Stimulated activated CD4-positive, alpha-beta T cell treated with anti-CD3 and anti-CD28 coated beads, Interleukin-2, amount 100 ng/mL, for 24 hours (primary cell): ENCODE results near the gene DUS3L.
"Not testable (repeated sequence)": the region's sequence is repeated elsewhere in the genome, so short reads cannot be mapped to it uniquely, and the experiment has no call there.

Experiments used
- DNase-seq, 2 donors: peaks; one replicate each; pipeline ENCODE4 v3.0.0-alpha.2; 2020

The DUS3L gene

GRCh38 chr19:5799247-5800241 lies 8.6 kb upstream of the DUS3L start:
- no peak for DNase-seq

GRCh38 chr19:5798244-5798643 lies 7.3 kb upstream of the DUS3L start:
- no peak for DNase-seq

- no peak for DNase-seq
Measured at GRCh38 chr19:5795382-5795919, 4.5 kb upstream of the DUS3L start.

- DNase-seq = no peak
Measured at GRCh38 chr19:5793188-5793587, 2.2 kb upstream of the DUS3L start.

- no peak for DNase-seq
Measured at GRCh38 chr19:5792224-5792623, 1.3 kb upstream of the DUS3L start.

GRCh38 chr19:5789886-5790558 lies 941 bp downstream of the DUS3L start:
- DNase-seq = no peak

GRCh38 chr19:5789351-5789761 lies 1.6 kb downstream of the DUS3L start:
- DNase-seq = no peak

GRCh38 chr19:5788422-5788821 lies 2.5 kb downstream of the DUS3L start:
- no peak for DNase-seq

GRCh38 chr19:5787409-5788182 lies 3.4 kb downstream of the DUS3L start:
- DNase-seq = no peak

GRCh38 chr19:5786593-5787408 lies 4.2 kb downstream of the DUS3L start:
- DNase-seq = no peak

- no peak for DNase-seq
Measured at GRCh38 chr19:5785423-5785822, 5.5 kb downstream of the DUS3L start.

- DNase-seq = no peak
Measured at GRCh38 chr19:5784581-5785147, 6.3 kb downstream of the DUS3L start, which contains the start of gene PRR22. Gene PRR22, minus strand, starts transcription at chr19:5784746. Its CDS starts 86 bp downstream, at chr19:5784660.

- DNase-seq = no peak
Measured at GRCh38 chr19:5782945-5783919, 7.7 kb downstream of the DUS3L start.

- DNase-seq = no peak
Measured at GRCh38 chr19:5782322-5782721, 8.6 kb downstream of the DUS3L start.

- not testable (repeated sequence) for DNase-seq
Measured at GRCh38 chr19:5780916-5781315, 10.0 kb downstream of the DUS3L start.

- DNase-seq = no peak
Measured at GRCh38 chr19:5778402-5778801, 12.6 kb downstream of the DUS3L start.

- DNase-seq = no peak
Measured at GRCh38 chr19:5775668-5776309, 15.2 kb downstream of the DUS3L start.

GRCh38 chr19:5774921-5775320 lies 16.0 kb downstream of the DUS3L start:
- DNase-seq = no peak

GRCh38 chr19:5773276-5773675 lies 17.7 kb downstream of the DUS3L start:
- DNase-seq = no peak

- no peak for DNase-seq
Measured at GRCh38 chr19:5772416-5772815, 18.5 kb downstream of the DUS3L start.
